GM18505 (cell line): ENCODE measurements around the gene CAPN1.

Experiments
- ATAC-seq: cut with Tn5 transposase; IDR thresholded peaks from one replicate; pipeline ENCODE4 v1.9.1; 2021; ENCODE audit not compliant: unreplicated experiment
- POLR2A ChIP-seq: IDR thresholded peaks from 4 replicates; pipeline ENCODE4 v1.6.1; 2011; ENCODE audit warnings: borderline replicate concordance; ENCODE audit not compliant: insufficient read depth, insufficient read length; ENCODE audit errors: extremely low read depth

Gene CAPN1

DNA sequence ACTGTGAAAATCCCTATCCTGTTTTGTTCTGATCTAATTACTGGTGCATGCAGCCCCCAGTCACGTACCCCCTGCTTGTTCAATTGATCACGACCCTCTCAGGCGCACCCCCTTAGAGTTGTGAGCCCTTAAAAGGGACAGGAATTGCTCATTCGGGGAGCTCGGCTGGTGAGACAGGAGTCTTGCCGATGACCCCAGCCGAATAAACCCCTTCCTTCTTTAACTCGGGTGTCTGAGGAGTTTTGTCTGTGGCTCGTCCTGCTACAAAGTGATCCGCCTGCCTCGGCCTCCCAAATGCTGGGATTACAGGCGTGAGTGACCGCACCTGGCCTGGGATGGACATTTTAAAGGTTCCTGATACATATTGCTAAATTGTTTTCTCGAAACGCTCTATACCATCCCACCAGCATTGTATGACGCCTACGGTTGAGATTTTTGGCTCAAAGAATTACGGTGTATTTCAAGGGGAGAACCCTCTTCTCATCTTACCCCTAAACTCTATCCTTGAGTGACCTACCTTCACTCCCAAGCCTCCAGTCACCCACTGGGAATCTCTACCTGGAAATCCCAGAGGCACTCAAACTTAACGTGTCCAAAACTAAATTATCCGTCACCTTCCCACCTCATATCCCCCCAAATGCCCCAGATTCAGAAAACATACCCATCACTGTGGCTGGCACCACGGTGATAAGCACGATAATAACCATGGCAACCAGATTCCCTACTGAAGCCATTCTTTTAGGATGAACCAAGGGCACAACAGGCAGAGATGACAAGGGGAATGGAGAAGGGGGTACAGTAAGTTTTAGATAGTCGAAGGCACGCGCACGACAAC is 79.2 kb downstream of the CAPN1 start:
- no peak for TF ChIP-seq POLR2A
- ATAC-seq: no peak
